GM19395 (cell line): Measurements from ENCODE around the gene GRK3.

Experiments used
- ATAC-seq: cut with Tn5 transposase; IDR thresholded peaks from one replicate; pipeline ENCODE4 v1.9.1; 2021; ENCODE audit warnings: mild to moderate bottlenecking, moderate library complexity; ENCODE audit not compliant: unreplicated experiment

The GRK3 gene

GRCh38 chr22:25722223-25722622, 157.7 kb downstream of the GRK3 start:
- ATAC-seq: no peak

DNA sequence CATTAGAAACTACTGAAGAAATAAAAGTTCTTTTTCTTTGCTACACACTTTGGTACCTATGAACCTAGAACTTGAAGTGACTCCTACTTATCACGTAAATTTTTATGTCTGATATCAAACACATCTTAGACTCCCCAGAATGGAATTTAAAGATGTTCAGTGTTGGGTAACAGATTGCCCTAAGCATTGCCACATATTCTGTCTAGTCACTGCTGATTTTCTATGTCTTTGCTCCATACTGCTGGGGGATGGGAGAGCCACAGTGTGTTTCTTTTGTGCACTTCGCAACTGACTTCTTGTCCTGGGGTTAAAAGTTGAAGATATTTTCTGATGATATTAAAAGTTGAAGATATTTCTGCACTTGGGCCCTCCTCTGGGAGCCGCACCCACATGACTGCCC, 158.2 kb downstream of the GRK3 start:
- no peak for ATAC-seq

GRCh38 chr22:25726241-25726640, 161.8 kb downstream of the GRK3 start:
- no peak for ATAC-seq

DNA sequence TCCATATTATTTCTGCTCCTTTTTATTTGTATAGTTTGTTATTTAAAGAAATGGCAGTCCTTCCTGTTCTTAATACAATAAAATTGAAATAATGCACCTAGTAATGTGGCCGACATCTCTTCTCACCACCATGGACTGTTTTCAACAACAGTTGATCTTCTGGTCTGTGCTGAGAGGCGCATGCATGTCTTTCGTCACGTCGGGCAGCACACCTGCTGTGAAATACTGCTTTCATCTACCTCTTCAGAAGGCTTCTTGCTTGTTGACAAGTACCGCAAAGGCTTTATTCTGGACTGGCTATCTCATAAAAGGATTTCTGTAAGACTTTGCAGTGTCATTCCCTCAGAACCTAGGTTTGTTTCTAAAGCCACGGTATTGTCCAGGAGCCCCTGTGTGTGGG, 163.6 kb downstream of the GRK3 start:
- ATAC-seq: no peak

GRCh38 chr22:25729016-25729995, 164.8 kb downstream of the GRK3 start:
- no peak for ATAC-seq

DNA sequence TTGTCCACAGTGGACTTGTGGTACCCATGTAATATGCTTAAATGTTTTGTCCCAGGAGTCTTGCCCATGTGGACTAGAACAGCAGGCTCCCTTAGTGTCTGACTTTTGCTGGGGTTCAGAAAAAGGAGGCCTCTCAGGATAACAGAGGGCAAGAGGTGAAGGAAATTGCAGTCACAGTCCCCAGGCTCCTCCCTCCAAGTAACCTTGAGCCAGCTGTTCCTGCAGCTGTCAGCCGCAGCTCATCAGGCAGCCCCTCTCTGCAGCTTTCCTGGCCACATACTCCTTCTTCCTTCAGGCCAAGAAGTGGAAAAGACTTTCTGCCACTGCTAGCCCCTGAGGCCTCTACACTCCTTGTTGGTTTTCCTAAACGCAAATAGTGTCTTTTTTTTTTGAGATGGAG, 171.2 kb downstream of the GRK3 start:
- ATAC-seq: no peak

DNA sequence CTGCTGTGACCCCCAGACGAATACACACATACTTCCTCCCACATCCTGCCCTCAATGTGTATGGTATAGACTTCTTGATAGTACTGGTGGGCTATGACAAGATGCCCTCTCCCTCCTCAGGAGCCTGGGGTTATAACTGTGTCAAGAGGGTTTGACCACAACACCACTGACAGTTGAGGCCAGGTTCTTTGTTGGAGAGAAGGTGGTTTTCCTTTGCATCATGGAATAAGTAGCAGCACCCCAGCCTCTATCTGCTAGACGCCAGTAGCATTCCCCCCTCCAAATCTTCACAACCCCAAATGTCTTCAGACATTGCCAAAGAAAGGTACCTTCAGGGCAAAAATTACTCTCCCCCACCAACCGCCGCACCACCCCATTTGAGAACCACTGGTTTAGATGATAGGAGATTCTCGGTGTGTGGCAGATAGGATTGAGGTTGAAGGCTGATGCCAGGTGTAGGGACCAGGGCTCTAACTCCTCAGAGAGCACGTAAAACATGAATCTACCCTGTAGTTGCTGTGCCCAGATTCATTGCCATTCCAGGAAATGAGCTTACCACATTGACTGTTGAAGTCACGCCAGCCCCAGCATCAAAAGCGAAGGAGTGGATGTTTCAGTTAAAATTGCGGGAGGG, 172.0 kb downstream of the GRK3 start:
- no peak for ATAC-seq

GRCh38 chr22:25739659-25740344, 175.3 kb downstream of the GRK3 start:
- ATAC-seq: no peak

DNA sequence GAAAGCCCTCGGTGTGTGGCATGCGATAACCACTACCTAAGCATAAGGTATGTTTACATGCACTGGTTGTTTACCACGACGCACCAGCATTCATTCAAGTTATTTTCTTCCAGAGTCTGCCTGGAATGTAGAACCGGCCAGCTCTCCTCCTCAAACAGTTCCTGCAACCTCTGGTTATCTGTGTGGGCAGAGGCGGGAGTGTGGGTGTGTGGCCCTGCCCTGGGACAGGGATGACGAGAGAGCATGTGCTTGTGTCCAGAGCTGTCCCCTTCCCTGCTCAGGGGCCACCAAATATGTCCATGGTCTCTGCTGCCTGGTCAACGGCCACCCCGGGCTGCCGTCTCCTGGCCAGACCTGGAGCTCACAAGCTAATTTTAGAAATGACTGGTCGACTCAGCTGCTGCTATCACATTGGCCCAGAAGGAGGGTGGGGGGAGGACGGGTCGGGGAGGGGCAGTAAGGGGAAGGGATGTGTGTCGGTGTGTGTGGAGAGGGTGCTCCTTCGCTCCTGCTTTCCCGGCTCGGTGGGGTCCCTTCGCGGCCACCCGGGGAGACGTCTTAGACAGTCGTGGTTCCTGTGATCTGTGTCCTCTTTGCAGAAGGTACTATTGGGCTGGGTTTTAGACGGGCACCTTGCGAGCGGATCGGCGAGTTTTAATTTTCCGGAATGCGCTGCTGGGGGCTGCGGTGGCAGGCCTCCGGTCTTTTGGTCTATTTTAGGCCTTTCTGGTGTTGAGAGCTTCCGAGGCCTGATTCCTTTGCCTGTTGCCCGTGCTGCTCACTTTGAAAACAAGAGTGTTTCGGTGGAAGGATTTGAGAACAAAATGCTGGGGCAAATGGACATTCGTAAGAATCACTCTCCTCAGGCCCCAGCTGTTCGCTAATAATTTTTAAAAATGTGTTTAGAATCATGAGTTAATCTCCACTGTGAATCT, 177.5 kb downstream of the GRK3 start, which contains the start of gene MYO18B:
TSS of gene MYO18B (plus strand) at position 497 of the 935 bp plus-strand sequence. CDS start 18,905 bp downstream, outside the sequence.
- no peak for ATAC-seq

- ATAC-seq: no peak
These were observed 178.6 kb downstream of the GRK3 start for GRCh38 chr22:25742918-25743708.

- no peak for ATAC-seq
These were observed 180.2 kb downstream of the GRK3 start for GRCh38 chr22:25744694-25745093.

GRCh38 chr22:25745341-25746011, 181.0 kb downstream of the GRK3 start:
- no peak for ATAC-seq

- ATAC-seq: no peak
These were observed 181.5 kb downstream of the GRK3 start for GRCh38 chr22:25746012-25746373.

GRCh38 chr22:25747245-25747944, 182.9 kb downstream of the GRK3 start:
- ATAC-seq: no peak

DNA sequence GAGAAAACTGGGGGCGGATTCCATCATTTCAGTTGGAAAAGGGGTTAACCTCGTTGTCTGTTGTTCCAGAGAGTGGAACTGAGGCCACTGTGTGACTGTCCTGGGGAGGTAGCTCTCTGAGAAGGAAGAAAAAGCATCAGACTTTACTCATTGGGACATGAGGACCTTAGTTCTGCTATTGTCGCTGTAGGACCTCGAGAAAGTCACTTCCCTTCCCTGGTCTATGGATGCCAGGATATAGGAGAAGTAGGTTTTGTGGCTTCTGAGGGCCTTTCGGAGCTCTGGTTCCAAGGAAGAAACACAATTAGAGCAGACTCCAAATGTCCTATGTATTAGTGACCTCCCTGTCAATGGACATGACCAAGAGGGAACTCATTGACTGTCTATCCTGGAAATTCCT, 183.7 kb downstream of the GRK3 start:
- ATAC-seq: no peak

- no peak for ATAC-seq
These were observed 184.2 kb downstream of the GRK3 start for GRCh38 chr22:25748704-25749103.

GRCh38 chr22:25749420-25750169, 185.1 kb downstream of the GRK3 start:
- ATAC-seq: peak; percentile 56
